ENCODE results near the gene COL18A1.

The COL18A1 gene

GRCh38 chr21:45493401-45494001, 88.5 kb downstream of the COL18A1 start:
- H3K27me3 ChIP-seq (ENCODE audit: control insufficient read depth in 3 of 3, insufficient read depth in 3 of 3, low read depth in 1 of 3, low read length in 3 of 3), result peaks cover 0 to 15% (median 0%) of the 10 kb centered on the region in 3 experiments
- WGBS, 2 donors (ENCODE audit: extremely low coverage in 2 of 2, insufficient read length in 2 of 2, insufficient replicate concordance in 1 of 2), result no CpG with 5 or more reads among the region's 21 CpGs
- no peak for DNase-seq (ENCODE audit: low spot score)
- no peak overlapping the region for H3K4me2 ChIP-seq (ENCODE audit: insufficient read depth, low read length, poor library complexity, severe bottlenecking)
- H3K27ac ChIP-seq (replicated peaks; ENCODE audit: low read length), result no peak overlapping the region
- no peak overlapping the region for H3K4me3 ChIP-seq (ENCODE audit: low read length in 2 of 2)
- no peak overlapping the region for H2AFZ ChIP-seq (ENCODE audit: low read length)
- peaks cover 9 to 10% of the 10 kb centered on the region in 2 donors for H3K4me1 ChIP-seq (ENCODE audit: control insufficient read depth in 2 of 2, insufficient read depth in 1 of 2, low read depth in 1 of 2, low read length in 2 of 2)
- no peak overlapping the region for H2BK5ac ChIP-seq (ENCODE audit: low read length)
- H4K91ac ChIP-seq (ENCODE audit: low read depth, low read length, poor library complexity), result no peak overlapping the region
- peak overlapping the region; percentile 73 for H3K23ac ChIP-seq (ENCODE audit: low read depth, low read length, poor library complexity)
- no peak overlapping the region for H2BK15ac ChIP-seq (ENCODE audit: low read length)
- H3K36me3 ChIP-seq (replicated peaks in 1 of 2; ENCODE audit: control insufficient read depth in 2 of 2, insufficient read depth in 2 of 2, low read length in 2 of 2), result peaks cover 0 to 13% of the 10 kb centered on the region in 2 donors
- H3K18ac ChIP-seq (ENCODE audit: low read length), result peak overlapping the region; percentile 27
- H3K9ac ChIP-seq (ENCODE audit: low read depth, low read length, poor library complexity), result no peak overlapping the region
- no peak overlapping the region for H4K8ac ChIP-seq (ENCODE audit: low read depth, low read length)
- no peak overlapping the region for H2BK120ac ChIP-seq (ENCODE audit: low read depth, low read length)
- H2AK5ac ChIP-seq (ENCODE audit: low read depth, low read length), result no peak overlapping the region
- no peak overlapping the region for H3K4ac ChIP-seq (ENCODE audit: low read length)
- H3K9me3 ChIP-seq (replicated peaks in 1 of 2; ENCODE audit: control insufficient read depth in 2 of 2, insufficient read depth in 1 of 2, low read depth in 1 of 2, low read length in 2 of 2), result peaks cover 0 to 1% of the 10 kb centered on the region in 2 donors
- no peaks in the 10 kb centered on the region for H3K79me1 ChIP-seq (ENCODE audit: low read depth, low read length)
- H3K14ac ChIP-seq (ENCODE audit: low read length), result peak overlapping the region; percentile 38
- H2BK12ac ChIP-seq (ENCODE audit: low read length), result no peak overlapping the region

DNA sequence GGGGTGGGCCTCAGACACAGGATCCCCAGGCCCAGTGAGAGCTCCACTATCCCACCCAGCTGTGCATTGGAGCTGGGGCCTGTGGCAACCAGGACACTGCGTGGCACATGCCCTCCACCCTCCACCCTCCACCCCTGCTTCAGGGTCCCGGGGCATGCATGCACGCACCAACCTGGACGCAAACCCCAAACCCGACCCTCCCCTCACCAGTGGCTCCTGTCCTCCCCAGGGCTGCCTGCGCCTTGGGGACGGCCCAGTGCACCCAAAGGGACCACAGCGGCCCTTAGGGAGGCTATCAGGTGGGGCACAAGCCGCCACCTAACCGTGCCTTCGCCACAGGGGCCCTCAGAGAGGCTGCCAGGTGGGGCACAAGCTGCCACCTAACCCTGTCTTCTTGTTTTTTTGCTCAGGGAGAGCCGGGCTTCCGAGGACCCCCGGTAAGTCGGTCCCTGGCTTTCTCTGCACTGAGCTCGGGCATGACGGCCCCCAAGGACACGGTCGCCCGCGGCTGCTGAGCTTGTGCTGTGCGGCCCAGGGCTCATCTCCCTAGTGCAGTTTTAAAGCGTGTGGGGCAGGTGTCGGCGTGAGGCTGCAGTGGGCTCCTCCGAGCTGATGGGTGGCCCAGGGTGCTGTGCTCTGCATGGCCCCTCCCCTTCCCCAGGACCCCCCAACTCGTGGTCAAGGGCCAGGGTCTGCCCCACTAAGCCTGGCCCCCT, 89.3 kb downstream of the COL18A1 start:
- Histone ChIP-seq H3K79me1 (ENCODE audit: low read depth, low read length) (no peaks in the 10 kb centered on the region), H3K18ac (ENCODE audit: low read length) (peak overlapping the region; percentile 5), H4K91ac (ENCODE audit: low read depth, low read length, poor library complexity) (no peak overlapping the region), H2BK5ac (ENCODE audit: low read length) (no peak overlapping the region), H3K14ac (ENCODE audit: low read length) (no peak overlapping the region), H3K4me1 (ENCODE audit: control insufficient read depth in 2 of 2, insufficient read depth in 1 of 2, low read depth in 1 of 2, low read length in 2 of 2) (peaks cover 3% of the 10 kb centered on the region in 2 donors), H2BK12ac (ENCODE audit: low read length) (no peak overlapping the region), H3K4me2 (ENCODE audit: insufficient read depth, low read length, poor library complexity, severe bottlenecking) (no peak overlapping the region), H3K4ac (ENCODE audit: low read length) (no peak overlapping the region), H4K8ac (ENCODE audit: low read depth, low read length) (no peak overlapping the region), H3K36me3 (replicated peaks in 1 of 2; ENCODE audit: control insufficient read depth in 2 of 2, insufficient read depth in 2 of 2, low read length in 2 of 2) (peaks cover 0 to 18% of the 10 kb centered on the region in 2 donors), H3K4me3 (ENCODE audit: low read length in 2 of 2) (no peak overlapping the region), H2AFZ (ENCODE audit: low read length) (no peak overlapping the region), H2AK5ac (ENCODE audit: low read depth, low read length) (no peak overlapping the region), H3K9ac (ENCODE audit: low read depth, low read length, poor library complexity) (no peak overlapping the region), H2BK120ac (ENCODE audit: low read depth, low read length) (peak overlapping the region; percentile 91), H3K27me3 (ENCODE audit: control insufficient read depth in 3 of 3, insufficient read depth in 3 of 3, low read depth in 1 of 3, low read length in 3 of 3) (peaks cover 0 to 8% (median 0%) of the 10 kb centered on the region in 3 experiments), H3K23ac (ENCODE audit: low read depth, low read length, poor library complexity) (peak overlapping the region; percentile 43), H2BK15ac (ENCODE audit: low read length) (no peak overlapping the region), H3K9me3 (replicated peaks in 1 of 2; ENCODE audit: control insufficient read depth in 2 of 2, insufficient read depth in 1 of 2, low read depth in 1 of 2, low read length in 2 of 2) (peaks cover 0 to 1% of the 10 kb centered on the region in 2 donors), H3K27ac (replicated peaks; ENCODE audit: low read length) (no peak overlapping the region)
- DNase-seq (ENCODE audit: low spot score), result no peak
- WGBS, 2 donors (ENCODE audit: extremely low coverage in 2 of 2, insufficient read length in 2 of 2, insufficient replicate concordance in 1 of 2), result no CpG with 5 or more reads among the region's 27 CpGs

DNA sequence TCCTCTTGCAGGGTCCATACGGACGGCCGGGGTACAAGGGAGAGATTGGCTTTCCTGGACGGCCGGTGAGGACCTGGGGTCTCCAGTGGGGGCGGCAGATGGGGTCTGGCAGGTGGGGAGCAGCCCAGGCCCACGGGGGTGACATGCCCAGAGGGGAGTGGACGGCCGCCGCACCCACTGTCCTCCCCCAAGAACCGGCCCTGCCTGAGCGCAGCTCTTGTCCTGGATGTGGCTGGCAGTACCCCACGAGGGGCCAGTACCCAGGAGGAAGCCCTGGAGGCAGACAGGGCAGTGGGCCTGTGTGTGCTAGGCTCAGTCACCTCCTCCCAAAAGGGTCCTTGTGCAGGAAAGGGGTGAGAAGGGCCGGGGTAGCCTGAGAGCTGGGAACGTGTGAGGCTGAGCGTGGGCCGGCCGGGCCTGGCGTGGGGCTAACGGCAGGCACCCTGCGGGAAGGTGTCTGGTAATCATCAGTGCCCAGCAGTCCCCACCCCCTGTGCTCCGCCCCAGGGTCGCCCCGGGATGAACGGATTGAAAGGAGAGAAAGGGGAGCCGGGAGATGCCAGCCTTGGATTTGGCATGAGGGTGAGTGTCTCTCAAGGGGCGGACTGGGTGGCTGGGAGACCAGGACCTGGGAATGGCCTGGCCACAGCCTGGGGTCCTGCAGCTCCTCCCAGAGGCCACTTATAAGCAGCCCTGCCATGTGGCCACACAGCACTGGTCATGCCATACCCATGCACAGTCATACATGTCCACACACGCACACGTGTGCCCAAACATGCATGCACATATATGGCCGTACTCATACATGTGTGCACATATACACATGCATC, 90.1 kb downstream of the COL18A1 start:
- Histone ChIP-seq H2BK15ac (ENCODE audit: low read length) (no peak overlapping the region), H3K27ac (replicated peaks; ENCODE audit: low read length) (no peak overlapping the region), H3K9ac (ENCODE audit: low read depth, low read length, poor library complexity) (peak overlapping the region; percentile 50), H3K4ac (ENCODE audit: low read length) (no peak overlapping the region), H3K79me1 (ENCODE audit: low read depth, low read length) (no peaks in the 10 kb centered on the region), H4K91ac (ENCODE audit: low read depth, low read length, poor library complexity) (no peak overlapping the region), H3K27me3 (ENCODE audit: control insufficient read depth in 3 of 3, insufficient read depth in 3 of 3, low read depth in 1 of 3, low read length in 3 of 3) (peaks cover 0 to 6% (median 0%) of the 10 kb centered on the region in 3 experiments), H2AFZ (ENCODE audit: low read length) (no peak overlapping the region), H3K23ac (ENCODE audit: low read depth, low read length, poor library complexity) (peak overlapping the region; percentile 58), H2BK12ac (ENCODE audit: low read length) (no peak overlapping the region), H3K4me3 (ENCODE audit: low read length in 2 of 2) (peak overlapping the region in 1 of 2 donors; percentile 12), H2AK5ac (ENCODE audit: low read depth, low read length) (peak overlapping the region; percentile 37), H3K9me3 (replicated peaks in 1 of 2; ENCODE audit: control insufficient read depth in 2 of 2, insufficient read depth in 1 of 2, low read depth in 1 of 2, low read length in 2 of 2) (peaks cover 0 to 1% of the 10 kb centered on the region in 2 donors), H3K36me3 (replicated peaks in 1 of 2; ENCODE audit: control insufficient read depth in 2 of 2, insufficient read depth in 2 of 2, low read length in 2 of 2) (peaks cover 0 to 20% of the 10 kb centered on the region in 2 donors), H3K14ac (ENCODE audit: low read length) (no peak overlapping the region), H2BK120ac (ENCODE audit: low read depth, low read length) (peak overlapping the region; percentile 91), H3K18ac (ENCODE audit: low read length) (no peak overlapping the region), H3K4me2 (ENCODE audit: insufficient read depth, low read length, poor library complexity, severe bottlenecking) (no peak overlapping the region), H3K4me1 (ENCODE audit: control insufficient read depth in 2 of 2, insufficient read depth in 1 of 2, low read depth in 1 of 2, low read length in 2 of 2) (no peaks in the 10 kb centered on the region), H2BK5ac (ENCODE audit: low read length) (no peak overlapping the region), H4K8ac (ENCODE audit: low read depth, low read length) (peak overlapping the region; percentile 17)
- DNase-seq (ENCODE audit: low spot score), result no peak
- WGBS, 2 donors (ENCODE audit: extremely low coverage in 2 of 2, insufficient read length in 2 of 2, insufficient replicate concordance in 1 of 2), result no CpG with 5 or more reads among the region's 30 CpGs
